SHP77 (cell line): ENCODE measurements around the gene CHTF8.
"Not testable (repeated sequence)": the region's sequence is repeated elsewhere in the genome, so short reads cannot be mapped to it uniquely, and the experiment has no call there.

Experiments
- DNase-seq, 2 experiments: peaks; one replicate each; lab custom pipeline; 2025; lab: John Stamatoyannopoulos, UW

CHTF8 gene

DNA sequence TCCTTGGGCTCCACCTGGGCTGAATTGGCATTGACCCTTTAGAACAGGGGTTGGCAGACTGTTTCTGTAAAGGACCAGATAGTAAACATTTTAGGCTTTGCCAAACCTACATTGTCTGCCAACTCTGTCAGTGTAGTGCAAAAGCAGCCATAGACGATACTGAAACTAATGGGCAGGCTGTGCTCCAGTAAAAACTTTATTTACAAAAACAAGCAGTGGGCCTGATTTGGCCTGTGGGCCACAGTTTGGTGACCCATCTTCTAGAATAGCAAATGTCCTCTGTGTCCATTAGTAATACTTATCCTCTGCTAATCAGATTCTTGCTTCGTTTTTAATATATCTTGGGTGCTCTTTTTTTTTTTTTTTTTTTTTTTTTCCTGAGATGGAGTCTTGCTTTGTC, 6.2 kb upstream of the CHTF8 start:
- DNase-seq: no peak

DNA sequence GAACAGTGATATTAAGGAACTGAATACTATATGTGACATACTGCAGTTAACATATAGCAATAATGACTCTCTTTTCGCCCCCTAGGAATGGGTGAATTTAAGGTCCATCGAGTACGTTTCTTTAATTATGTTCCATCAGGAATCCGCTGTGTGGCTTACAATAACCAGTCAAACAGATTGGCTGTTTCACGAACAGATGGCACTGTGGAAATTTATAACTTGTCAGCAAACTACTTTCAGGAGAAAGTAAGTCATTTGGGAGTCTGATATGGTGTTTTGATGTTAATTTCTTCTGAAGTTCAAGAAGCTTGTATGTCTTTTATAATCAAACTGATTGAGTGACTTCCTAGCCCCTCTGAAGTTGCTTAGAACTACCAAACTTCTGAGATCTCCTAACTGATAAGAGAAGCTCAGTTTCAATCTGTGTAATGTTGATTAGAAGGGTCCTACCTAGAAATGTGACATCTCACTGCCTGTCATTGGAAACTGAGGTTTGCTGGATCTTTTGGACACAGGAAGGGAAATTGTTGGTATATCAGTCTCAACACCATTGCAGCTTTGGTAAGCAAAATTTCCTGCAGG, 1.1 kb upstream of the CHTF8 start:
- no peak for DNase-seq

DNA sequence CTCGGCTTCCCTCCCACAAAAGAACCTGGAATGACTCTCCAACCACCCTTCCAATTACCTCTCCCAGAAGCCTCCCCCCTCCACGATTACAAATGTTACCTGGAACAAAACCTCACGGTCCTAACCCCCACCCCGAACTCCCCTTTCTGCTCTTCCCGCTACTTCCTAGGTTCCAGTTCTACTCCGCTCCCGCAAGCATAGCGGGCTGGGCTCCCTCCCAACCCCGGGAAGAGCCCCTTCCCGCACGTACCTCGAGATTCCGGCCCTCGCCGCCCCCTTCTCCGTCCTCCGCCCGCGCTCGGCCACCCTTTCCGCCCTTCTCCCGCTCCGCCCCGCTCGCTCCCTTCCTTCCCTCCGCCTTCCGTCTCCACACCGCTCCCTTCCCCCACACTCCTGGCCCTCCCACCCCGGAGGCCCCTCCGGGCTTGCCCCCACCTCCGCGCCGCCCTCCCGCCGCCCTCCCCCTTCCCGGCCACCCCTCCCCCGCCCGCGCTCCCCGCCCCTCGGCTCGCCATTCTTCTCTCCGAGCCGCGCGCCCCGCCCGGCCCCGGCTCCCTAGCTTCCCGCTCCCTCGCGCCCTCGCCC, 457 bp downstream of the CHTF8 start:
- DNase-seq: peak; percentile 50 to 72

DNA sequence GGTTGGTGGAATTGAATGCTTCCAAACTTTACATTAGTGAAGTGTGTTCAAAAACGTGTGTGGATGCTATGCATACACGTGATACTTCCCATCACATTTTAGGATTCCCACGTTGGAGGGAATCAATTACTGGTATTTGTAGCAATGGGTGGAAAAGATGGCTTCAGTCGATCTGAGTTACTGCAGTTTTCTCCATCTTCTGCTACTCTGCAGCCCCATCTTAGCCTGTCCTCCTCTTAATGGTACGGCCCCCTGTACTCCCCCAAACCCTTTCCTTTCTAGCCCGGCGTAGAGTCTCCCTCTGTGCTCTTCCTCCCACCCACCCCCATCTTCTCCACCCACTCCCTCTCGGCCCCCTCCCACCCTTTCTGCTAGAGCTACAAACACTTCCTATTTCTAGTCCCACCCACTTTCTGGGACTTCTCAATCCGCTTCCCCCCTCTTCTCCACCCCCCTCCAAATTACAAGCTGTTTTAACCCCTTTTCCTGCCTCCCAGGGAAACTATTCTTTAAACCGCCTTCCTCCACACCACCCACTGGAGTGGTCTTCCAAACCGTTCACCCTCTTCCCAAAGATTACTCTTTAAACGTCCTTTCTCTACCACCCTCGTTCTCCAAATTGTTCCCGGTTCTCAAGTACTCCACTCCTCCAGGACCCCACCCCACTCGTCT, 1.1 kb downstream of the CHTF8 start:
- peak in 1 of 2 experiments; percentile 3 for DNase-seq

DNA sequence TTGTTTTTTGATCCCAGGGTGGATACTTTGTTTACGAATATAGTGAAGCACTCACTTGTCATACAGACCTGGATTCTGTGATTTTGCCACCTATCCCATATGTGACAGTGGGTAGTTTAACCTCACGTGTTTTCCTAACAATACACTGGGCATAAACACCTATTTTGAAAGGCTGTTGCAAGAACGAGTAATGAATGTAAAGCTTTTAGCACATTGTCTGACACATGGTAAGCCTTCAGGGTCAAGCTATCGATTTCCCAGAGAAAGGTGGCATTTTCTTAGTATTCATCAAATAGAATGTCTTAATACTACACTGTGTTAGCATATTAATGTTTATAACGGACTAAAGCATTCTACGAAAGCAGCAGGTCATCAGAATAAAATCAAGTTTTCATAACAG, 1.9 kb downstream of the CHTF8 start:
- no peak for DNase-seq

DNA sequence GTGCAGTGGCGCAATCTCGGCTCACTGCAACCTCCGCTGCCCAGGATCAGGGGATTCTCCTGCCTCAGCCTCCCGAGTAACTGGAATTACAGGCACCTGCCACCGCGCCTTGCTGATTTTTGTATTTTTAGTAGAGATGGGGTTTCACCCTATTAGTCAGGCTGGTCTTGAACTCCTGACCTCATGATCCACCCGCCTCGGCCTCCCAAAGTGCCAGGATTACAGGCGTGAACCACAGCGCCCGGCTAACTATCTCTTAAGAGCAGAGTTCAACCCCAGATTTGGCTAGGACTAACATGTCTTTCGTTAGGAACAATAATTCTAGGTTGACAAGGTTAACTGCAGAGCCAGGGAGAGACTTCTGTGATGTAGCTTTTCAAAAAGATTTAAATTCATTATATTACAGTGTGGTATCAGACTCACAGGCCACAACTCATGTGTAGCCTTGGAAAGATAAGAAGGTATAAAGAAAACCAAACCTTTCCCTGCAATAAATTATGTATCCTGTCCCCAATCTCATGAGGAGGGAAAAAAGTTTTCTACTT, 4.3 kb downstream of the CHTF8 start:
- no peak for DNase-seq

DNA sequence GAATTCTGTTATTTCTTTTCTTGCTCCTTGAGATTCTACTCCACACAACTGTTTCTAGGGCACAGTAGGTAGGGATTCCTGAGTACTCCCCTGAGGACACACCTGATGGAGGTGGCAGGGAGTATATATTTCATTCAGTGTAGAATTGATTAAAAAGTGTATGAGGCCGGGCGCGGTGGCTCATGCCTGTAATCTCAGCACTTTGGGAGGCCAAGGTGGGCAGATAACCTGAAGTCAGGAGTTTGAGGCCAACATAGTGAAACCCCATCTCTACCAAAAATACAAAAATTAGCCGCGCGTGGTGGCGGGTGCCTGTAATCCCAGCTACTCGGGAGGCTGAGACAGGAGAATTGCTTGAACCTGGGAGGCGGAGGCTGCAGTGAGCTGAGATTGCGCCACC, 5.6 kb downstream of the CHTF8 start:
- not testable (repeated sequence) for DNase-seq

DNA sequence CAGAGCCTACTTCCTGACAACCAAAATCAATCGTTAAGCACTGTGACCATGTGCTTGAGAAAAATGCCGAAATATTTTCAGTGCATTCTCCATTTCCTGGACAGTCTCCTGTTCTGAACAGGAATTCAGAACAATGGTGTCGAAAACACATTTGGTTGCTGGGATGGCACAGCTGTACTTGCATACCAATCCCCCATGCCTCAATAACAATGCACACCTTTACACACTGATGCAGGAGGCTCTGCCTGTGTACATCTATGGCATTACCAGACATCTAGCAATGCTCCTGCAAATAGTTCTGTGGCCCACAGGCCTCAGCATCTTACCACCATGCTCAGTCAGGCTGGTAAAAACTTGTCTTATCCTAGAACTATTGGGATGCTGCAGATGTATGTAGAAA, 6.2 kb downstream of the CHTF8 start:
- DNase-seq: no peak

DNA sequence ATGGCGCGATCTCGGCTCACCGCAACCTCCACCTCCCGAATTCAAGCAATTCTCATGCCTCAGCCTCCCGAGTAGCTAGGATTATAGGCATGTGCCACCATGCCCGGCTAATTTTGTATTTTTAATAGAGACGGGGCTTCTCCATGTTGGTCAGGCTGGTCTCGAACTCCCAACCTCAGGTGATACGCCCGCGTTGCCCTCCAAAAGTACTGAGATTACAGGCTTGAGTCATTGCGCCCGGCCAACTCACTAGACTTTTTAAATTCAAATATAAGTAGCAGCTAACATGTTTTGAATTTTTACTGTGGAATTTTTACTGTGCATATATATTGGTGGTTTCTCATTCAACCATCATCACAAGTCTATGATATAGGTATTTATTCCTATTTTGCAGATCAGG, 7.4 kb downstream of the CHTF8 start:
- DNase-seq: not testable (repeated sequence)

DNA sequence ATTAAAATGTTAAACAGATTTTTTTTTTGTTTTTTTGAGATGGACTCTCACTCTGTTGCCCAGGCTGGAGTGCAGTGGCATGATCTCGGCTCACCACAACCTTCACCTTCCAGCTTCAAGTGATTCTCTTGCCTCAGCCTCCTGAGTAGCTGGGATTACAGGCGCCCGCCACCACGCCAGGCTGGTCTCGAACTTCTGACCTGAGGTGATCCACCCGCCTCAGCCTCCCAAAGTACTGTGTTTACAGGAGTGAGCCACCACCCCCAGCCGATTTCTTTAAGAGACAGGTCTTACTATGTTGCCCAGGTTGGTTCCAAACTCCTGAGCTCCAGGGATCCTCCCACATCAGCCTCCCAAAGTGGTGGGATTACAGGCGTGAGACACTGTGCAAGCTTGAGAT, 8.0 kb downstream of the CHTF8 start:
- not testable (repeated sequence) for DNase-seq

DNA sequence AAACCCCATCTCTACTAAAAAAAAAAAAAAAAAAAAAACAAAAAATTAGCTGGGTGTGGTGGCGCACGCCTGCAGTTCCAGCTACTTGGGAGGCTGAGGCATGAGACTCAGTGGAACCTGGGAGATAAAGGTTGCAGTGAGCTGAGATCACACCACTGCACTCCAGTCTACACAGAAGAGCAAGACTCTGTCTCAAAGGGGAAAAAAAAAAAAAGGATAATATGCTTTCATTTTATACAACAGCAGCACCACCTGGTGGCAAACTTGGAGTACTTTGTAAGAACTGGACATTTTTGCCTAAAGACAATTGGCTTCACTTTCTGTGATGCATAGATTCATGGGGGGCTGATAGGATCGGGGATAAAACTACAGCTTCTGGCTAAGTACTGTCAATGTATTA, 8.5 kb downstream of the CHTF8 start:
- peak; percentile 42 to 64 for DNase-seq

DNA sequence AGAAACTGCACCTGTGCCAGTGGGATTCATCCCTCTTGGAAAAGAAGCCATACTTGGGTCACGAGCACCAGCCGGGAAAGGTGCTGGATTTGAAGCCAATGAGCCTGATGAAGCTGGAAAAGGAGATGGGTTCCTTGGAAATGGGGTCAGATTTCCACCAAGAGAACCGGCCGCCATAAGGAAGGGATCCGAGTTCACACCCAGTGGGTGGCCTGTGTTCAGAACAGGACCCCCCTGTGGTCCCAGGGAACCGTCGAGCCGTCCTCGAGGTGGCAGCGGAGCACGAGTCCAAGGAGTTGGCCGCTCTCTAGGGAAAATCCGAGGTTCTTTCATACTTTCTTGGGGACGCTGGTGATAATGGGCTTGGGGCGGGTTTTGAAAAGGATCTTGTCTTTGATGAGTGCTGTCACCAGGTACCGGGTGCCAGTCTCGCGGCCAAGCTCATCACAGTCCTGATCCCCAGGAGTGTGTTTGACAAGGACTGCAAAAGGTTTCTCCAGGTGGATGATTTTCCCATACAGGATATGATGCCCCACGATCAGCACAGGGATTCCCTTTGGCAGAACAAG, 12.2 kb downstream of the CHTF8 start:
- no peak for DNase-seq

DNA sequence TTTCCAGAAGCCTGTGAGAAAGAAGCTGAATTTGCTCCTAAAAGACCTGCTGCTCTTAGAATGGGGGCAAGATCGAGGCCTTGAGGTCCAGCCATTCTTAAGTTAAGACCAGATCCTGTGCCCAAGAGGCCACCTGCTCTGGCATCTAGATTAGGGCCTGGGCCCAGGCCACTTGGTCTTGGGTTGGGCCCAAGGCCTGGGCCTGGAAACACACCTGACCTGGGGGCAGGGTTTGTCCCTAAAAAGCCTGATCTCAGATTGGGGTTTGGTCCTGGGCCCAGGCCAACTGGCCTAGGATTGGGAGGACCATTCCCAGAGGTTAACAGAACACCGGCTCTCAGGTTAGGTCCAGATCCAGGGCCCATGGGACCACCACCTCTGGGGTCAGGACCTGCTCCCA, 12.9 kb downstream of the CHTF8 start:
- no peak for DNase-seq

DNA sequence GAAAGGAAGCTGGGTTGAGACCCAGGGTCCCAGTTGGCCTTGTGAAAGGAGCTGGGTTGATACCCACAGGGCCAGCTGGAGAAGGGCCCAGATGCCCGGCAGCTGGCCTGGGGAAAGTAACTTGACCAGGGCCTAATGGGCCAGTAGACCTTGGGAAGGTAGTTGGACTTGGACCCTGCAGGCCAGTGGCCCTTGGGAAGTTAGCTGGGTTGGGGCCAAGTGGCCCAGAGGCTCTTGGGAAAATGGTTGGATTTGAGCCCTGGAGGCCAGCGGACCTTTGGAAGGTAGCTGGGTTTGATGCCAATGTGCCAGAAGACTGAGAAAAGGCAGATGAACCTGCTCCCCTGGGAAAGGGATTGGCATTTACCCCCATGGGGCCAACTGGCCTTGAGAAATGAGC, 13.4 kb downstream of the CHTF8 start:
- DNase-seq: no peak

DNA sequence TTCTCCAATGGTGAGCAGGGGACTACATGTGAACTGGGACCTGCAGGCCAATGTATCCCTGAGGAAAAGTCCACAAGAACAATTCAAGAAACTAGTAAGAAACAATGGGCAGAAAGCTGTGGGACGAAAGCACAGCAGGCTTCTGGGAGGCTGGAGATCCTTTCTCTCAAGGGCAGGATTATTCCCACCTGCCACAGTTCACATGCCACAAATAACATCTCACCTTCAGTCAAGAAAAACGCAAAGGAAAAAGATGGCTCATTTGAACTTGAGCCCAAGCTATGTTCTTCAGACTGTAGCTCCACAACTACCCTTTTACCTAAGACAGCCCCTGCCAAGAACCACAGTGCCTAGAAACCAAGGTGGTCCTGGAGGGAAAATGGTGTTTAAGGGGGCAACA, 13.9 kb downstream of the CHTF8 start:
- no peak for DNase-seq

DNA sequence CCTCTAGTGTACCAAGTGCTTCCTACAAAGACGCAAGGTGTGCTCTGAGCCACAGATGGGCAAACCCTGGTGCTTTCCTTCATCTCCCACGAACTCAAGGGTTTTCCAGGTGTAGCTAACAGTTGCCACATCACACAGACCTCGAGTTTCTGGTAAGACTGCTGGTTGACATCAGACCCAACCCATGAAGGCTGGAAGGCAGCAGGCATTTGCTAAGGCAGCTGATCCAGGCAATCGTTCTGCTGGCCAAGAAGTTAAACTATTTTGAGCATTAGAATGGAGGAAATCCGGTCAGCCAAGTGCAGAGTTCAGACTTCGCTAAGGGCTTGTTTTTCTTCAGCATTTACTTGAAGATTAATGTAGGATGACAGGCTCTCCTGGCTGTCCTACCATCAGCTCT, 15.5 kb downstream of the CHTF8 start:
- DNase-seq: no peak

DNA sequence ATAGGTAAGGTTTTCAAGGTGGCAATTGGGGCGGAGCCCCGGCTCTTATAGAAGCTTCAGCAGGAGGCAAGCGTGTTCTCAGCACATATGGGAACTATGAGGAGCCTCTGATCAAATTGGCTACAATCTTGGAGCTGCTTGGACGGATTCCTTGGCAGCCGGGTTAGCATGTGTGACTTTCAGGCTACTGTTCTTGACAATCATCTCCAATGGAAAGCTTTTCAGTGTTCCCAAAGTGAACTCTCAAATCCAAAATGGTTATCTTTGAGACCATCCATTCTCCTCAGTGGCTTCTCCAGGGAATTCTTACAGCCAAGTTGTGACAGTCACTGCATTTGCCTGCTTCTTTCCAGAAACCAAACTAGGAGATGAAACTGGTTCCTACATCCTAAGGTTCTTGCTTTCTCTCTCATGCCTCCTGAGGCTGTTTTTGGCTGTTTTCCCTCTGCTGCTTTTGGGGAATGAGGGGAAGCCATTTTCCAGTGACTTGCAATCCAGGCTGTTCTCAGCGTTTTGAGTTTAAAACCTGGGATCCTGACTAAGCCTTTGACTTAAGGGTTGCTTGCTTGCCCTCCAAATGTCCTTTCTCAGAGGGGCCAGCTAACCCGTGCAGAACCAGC, 16.0 kb downstream of the CHTF8 start:
- DNase-seq: no peak

DNA sequence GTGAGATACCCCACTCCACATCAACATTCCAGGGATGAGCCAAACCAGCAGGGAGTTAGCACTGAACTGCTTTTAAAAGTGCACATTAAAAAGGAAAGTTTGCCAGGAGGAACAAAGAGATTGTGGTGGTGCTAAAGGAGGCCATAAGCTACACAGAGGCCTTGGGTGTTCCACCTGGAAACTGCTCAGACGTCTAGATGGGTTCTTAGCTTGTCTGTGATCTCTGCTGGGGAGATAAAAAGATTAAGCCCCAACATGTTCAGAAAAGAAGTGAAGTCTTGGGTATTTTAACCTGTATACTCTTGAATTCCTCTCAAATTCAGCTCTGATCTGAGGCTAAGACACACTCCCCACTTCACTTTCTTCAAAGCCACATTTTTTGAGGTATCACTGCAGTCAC, 16.6 kb downstream of the CHTF8 start:
- no peak for DNase-seq

DNA sequence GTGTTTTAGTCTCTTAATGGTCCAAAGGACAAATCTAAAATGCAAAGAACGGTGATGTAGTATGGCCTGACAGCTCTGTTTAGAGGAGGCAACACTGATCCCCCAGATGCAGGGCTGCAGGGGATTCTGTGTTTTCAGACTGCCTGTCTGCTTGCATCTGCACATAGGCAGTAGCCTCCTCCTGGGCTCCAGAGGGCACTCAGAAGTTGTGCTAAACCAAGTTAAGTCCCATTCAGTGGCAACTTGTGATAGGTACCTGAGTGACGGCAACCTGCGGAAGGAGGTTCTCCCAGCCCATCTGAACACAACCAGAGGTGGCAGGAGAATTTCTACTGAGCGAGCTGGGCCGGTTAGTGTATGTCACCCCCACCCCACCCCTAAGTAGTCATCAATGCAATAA, 17.0 kb downstream of the CHTF8 start:
- DNase-seq: no peak

DNA sequence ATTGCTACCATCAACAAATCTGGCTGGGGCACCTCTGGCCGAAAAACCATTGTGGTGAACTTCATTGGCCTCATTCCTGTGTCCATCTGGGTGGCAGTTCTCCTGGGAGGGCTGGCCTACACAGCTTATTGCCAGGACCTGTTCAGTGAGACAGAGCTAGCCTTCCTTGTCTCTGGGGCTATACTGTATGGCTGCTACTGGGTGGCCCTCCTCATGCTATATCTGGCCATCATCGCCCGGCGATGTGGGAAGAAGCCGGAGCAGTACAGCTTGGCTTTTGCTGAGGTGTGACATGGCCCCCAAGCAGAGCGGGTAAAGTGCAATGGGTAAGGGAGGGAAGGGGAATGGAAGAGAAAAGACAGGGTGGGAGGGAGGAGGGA, 17.4 kb downstream of the CHTF8 start:
- DNase-seq: no peak

DNA sequence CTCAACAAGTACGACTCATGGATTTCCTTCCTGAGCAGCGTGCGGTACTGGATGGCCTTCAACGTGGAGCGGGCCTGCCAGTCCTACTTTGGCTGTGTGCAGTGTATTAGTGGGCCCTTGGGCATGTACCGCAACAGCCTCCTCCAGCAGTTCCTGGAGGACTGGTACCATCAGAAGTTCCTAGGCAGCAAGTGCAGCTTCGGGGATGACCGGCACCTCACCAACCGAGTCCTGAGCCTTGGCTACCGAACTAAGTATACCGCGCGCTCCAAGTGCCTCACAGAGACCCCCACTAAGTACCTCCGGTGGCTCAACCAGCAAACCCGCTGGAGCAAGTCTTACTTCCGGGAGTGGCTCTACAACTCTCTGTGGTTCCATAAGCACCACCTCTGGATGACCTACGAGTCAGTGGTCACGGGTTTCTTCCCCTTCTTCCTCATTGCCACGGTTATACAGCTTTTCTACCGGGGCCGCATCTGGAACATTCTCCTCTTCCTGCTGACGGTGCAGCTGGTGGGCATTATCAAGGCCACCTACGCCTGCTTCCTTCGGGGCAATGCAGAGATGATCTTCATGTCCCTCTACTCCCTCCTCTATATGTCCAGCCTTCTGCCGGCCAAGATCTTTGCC, 17.9 kb downstream of the CHTF8 start:
- DNase-seq: no peak

DNA sequence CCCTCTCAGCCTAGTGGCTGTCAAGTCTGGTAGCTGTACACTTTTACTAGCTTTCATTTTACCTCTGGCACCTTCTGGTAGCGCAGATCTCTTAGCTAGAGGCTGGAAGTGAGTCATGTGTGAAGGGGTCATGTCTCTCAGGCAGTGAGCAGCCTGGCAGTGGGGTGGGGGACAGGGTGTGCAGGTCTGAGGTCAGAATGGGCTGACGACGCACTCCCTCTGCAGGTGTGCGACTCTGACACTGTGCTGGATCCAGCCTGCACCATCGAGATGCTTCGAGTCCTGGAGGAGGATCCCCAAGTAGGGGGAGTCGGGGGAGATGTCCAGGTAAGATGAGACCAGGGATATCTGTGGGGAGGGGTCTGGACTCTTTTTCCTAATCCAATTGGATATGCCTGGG, 19.2 kb downstream of the CHTF8 start:
- no peak for DNase-seq
